Measurements from ENCODE around the gene PEX16. TPM values are rescaled to one million over a fixed set of nuclear protein-coding genes. Genes with fewer than 3 reads are reported as not detected.

PEX16 gene
- total and polyA plus RNA-seq, 8 donors = 10.0 to 23.4 (median 14.0) TPM

DNA sequence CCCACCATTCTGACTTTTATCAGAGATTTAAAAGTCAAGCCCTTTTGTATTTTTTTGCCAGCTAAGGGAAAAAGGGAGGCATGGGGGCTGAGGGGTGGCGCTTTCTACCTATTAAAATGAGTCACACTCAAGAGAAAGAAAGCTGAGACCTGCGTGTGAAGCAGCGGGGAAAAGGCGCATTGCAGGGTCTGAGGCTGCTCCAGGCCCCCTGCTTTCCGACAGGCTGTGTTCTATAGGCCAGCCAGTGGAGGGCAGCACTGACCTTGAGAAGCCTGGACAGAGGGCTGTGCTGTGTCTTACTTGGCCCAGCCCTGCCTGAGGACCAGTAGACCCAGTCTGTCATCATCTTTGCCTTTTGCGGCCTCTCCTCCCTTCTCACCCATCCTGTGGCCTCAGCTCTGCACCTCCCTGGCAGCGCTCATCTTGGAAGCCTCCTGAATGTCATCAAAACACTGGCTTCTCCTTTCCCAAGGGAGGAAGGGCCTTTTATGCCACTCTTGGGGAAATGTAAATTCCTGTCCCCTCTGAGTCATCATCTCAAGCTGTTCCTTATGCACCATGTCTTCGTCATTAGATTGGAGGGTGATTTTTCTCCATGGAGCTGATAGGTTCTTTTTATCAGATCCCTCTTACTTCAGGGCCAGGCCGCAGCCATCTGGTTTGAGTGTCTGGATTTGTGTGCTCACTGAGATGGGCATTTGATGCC lies 44.9 kb downstream of the PEX16 start:
- intact Hi-C loops (cut with DNase I) = no loop called here
- H3K27ac ChIP-seq = no peak overlapping the region
- DNase-seq (peak in 1 of 4 donors; percentile 42), ATAC-seq (peak; percentile 89)
- TF ChIP-seq, protein P1, sequence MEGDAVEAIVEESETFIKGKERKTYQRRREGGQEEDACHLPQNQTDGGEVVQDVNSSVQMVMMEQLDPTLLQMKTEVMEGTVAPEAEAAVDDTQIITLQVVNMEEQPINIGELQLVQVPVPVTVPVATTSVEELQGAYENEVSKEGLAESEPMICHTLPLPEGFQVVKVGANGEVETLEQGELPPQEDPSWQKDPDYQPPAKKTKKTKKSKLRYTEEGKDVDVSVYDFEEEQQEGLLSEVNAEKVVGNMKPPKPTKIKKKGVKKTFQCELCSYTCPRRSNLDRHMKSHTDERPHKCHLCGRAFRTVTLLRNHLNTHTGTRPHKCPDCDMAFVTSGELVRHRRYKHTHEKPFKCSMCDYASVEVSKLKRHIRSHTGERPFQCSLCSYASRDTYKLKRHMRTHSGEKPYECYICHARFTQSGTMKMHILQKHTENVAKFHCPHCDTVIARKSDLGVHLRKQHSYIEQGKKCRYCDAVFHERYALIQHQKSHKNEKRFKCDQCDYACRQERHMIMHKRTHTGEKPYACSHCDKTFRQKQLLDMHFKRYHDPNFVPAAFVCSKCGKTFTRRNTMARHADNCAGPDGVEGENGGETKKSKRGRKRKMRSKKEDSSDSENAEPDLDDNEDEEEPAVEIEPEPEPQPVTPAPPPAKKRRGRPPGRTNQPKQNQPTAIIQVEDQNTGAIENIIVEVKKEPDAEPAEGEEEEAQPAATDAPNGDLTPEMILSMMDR (IDR thresholded peaks at IDR 0.05) = peak; percentile 33 to 38
- no peaks in the 10 kb centered on the region for H3K9me3 ChIP-seq
- H3K4me1 ChIP-seq = no peaks in the 10 kb centered on the region
- H3K36me3 ChIP-seq = peaks cover 0 to 97% of the 10 kb centered on the region in 2 donors
- H3K27me3 ChIP-seq = no peaks in the 10 kb centered on the region
- H3K4me3 ChIP-seq = no peak overlapping the region

DNA sequence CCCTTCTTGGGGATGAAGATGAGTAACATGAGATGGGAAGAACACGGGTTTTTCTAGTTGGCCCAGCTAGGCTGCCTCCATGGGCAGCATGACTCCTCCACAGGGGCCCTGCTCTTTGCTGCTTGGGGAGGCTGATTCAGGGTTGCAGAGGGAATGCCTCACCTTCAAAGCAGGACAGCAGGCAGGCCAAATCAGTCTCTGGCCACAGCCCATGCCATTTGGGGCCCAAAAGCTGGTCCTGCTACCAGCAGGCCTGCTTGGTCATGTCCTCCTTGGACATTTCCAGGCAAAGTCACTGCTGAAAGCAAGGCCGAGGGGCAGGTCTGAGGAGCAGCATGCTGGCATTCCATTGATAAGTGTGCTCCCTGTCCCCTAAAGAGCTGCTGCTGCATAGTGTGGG lies 46.0 kb downstream of the PEX16 start:
- Histone ChIP-seq H3K27ac (no peak overlapping the region), H3K36me3 (peaks cover 0 to 97% of the 10 kb centered on the region in 2 donors), H3K4me1 (no peaks in the 10 kb centered on the region), H3K9me3 (no peaks in the 10 kb centered on the region), H3K4me3 (no peak overlapping the region), H3K27me3 (no peaks in the 10 kb centered on the region)
- ATAC-seq (no peak), DNase-seq (no peak)
- intact Hi-C loops (cut with DNase I) = no loop called here
- TF ChIP-seq, protein P1 (IDR thresholded peaks at IDR 0.05) = no peak

DNA sequence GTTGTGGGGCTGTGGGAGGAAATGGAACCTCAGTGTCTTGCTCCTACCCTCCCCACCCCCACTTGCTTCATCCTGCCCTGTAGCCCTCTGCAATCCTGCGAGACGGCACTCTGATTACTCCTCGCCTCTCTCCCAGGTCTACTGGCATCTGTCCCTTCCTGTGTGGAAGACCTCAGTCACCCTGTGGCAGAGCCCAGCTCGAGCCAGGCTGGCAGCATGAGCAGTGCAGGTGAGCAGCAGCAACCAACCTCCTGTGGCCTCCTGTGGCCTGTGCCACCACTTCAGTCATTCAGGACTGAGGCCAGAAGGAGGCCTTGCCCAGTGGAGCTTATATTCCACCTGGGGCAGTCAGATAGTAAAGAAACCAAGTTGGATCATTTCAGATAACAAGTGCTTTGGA lies 47.0 kb downstream of the PEX16 start:
- Histone ChIP-seq H3K4me3 (no peak overlapping the region), H3K27ac (no peak overlapping the region), H3K9me3 (no peaks in the 10 kb centered on the region), H3K27me3 (no peaks in the 10 kb centered on the region), H3K36me3 (peaks cover 0 to 98% of the 10 kb centered on the region in 2 donors), H3K4me1 (no peaks in the 10 kb centered on the region)
- ATAC-seq (no peak), DNase-seq (no peak)
- intact Hi-C loops (cut with DNase I) = no loop called here
- TF ChIP-seq, protein P1 (IDR thresholded peaks at IDR 0.05) = no peak

DNA sequence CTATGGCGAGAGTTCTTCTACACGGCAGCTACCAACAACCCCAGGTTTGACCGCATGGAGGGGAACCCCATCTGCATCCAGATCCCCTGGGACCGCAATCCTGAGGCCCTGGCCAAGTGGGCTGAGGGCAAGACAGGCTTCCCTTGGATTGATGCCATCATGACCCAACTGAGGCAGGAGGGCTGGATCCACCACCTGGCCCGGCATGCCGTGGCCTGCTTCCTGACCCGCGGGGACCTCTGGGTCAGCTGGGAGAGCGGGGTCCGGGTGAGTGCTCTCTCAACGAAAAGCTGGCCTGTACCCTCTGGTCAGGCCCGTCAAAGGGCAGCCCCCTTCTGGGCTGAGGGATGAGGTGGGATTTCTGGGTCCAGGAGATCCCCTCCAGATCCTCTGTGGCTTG lies 48.1 kb downstream of the PEX16 start:
- intact Hi-C loops (cut with DNase I) = no loop called here
- TF ChIP-seq, protein P1 (IDR thresholded peaks at IDR 0.05) = no peak
- Histone ChIP-seq H3K36me3 (peaks cover 0 to 100% of the 10 kb centered on the region in 2 donors), H3K4me3 (no peak overlapping the region), H3K27ac (no peak overlapping the region), H3K27me3 (no peaks in the 10 kb centered on the region), H3K4me1 (no peaks in the 10 kb centered on the region), H3K9me3 (no peaks in the 10 kb centered on the region)
- DNase-seq (no peak), ATAC-seq (no peak)

DNA sequence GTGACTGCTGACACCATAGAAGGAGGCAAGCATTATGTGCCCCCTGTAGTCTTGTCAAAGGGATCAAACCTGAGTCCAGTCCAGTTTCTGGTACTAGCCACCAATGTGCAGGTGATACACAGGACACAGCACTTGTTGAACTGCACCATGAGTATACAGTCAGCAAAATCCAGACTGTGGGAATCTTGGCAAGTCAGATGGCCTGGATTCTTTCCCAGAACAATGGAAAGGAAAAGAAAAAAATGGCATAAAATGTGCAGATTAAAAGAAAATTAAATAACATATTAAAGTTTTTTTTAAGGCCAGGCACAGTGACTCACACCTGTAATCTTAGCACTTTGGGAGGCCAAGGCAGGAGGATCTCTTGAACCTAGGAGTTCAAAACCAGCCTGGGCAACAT lies 53.6 kb downstream of the PEX16 start:
- TF ChIP-seq, protein P1 (IDR thresholded peaks at IDR 0.05) = no peak
- ATAC-seq = no peak
- Histone ChIP-seq H3K27ac (no peak overlapping the region), H3K4me3 (no peak overlapping the region), H3K9me3 (no peaks in the 10 kb centered on the region), H3K36me3 (peaks cover 0 to 100% of the 10 kb centered on the region in 2 donors), H3K27me3 (no peaks in the 10 kb centered on the region), H3K4me1 (peaks cover 8 to 18% of the 10 kb centered on the region in 2 donors)
- intact Hi-C loops (cut with DNase I) = no loop called here
- DNase-seq = no peak

Data from left lung (tissue), 10 donors.